Right atrium auricular region (tissue), 2 donors: ENCODE data around the gene NVL. TPM values are rescaled to one million over a fixed set of nuclear protein-coding genes. Genes with fewer than 3 reads are reported as not detected.
"Not testable (repeated sequence)": the region's sequence is repeated elsewhere in the genome, so short reads cannot be mapped to it uniquely, and the experiment has no call there.

Experiments
- DNase-seq: peaks from one replicate; pipeline ENCODE4 v3.0.0-alpha.2; 2019; ENCODE audit warnings: low spot score
- H3K27ac ChIP-seq, 2 donors: fragments of 200-600 bp; sonication (generic); 1 replicate in 1 of 2; 2 replicates in 1 of 2; pipeline ENCODE4 v1.5.1; 2016 to 2019
- H3K27me3 ChIP-seq, 2 donors: fragments of 200-600 bp; sonication (generic); one replicate each; pipeline versions ENCODE4 v1.5.1 to v1.6.0; 2017 to 2019
- H3K36me3 ChIP-seq: fragments of 200-600 bp; sonication (generic); one replicate; pipeline ENCODE4 v1.5.1; 2016
- H3K4me1 ChIP-seq, 2 donors: fragments of 200-600 bp; sonication (generic); one replicate each; pipeline versions ENCODE4 v1.5.1 to v1.6.0; 2017 to 2019
- H3K4me3 ChIP-seq, 2 donors: fragments of 200-600 bp; sonication (generic); 1 replicate in 1 of 2; 2 replicates in 1 of 2; pipeline ENCODE4 v1.5.1; 2017 to 2019; ENCODE audit warnings: mild to moderate bottlenecking in 1 of 2, moderate library complexity in 1 of 2
- H3K9me3 ChIP-seq, 2 donors: fragments of 200-600 bp; sonication (generic); one replicate each; pipeline ENCODE4 v1.5.1; 2019
- total RNA-seq, 2 donors: library from RNA; depleted of rRNA; stranded (reverse); fragments of >200 nt; gene quantifications; one replicate each; pipeline ENCODE4 v1.1.0, GENCODE V29; 2016
- TF ChIP-seq, protein P1 (sequence below), 2 donors: fragments of 200-600 bp; sonication (generic); IDR thresholded peaks; one replicate each; pipeline ENCODE4 v1.5.1; 2019; ENCODE audit warnings: antibody characterized with exemption in 2 of 2

The NVL gene
- total RNA-seq, 2 donors from 2014 or later = 7.5 to 8.3 TPM

GRCh38 chr1:224312025-224312424, 17.9 kb downstream of the NVL start:
- Histone ChIP-seq H3K4me3 (no peak overlapping the region), H3K36me3 (peaks cover 57% of the 10 kb centered on the region), H3K4me1 (no peaks in the 10 kb centered on the region), H3K9me3 (no peaks in the 10 kb centered on the region), H3K27me3 (no peaks in the 10 kb centered on the region), H3K27ac (no peak overlapping the region)
- DNase-seq = no peak
- TF ChIP-seq, protein P1, sequence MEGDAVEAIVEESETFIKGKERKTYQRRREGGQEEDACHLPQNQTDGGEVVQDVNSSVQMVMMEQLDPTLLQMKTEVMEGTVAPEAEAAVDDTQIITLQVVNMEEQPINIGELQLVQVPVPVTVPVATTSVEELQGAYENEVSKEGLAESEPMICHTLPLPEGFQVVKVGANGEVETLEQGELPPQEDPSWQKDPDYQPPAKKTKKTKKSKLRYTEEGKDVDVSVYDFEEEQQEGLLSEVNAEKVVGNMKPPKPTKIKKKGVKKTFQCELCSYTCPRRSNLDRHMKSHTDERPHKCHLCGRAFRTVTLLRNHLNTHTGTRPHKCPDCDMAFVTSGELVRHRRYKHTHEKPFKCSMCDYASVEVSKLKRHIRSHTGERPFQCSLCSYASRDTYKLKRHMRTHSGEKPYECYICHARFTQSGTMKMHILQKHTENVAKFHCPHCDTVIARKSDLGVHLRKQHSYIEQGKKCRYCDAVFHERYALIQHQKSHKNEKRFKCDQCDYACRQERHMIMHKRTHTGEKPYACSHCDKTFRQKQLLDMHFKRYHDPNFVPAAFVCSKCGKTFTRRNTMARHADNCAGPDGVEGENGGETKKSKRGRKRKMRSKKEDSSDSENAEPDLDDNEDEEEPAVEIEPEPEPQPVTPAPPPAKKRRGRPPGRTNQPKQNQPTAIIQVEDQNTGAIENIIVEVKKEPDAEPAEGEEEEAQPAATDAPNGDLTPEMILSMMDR (IDR thresholded peaks at IDR 0.05) = no peak

- not testable (repeated sequence) for H3K27me3 ChIP-seq, H3K9me3 ChIP-seq, H3K4me1 ChIP-seq, DNase-seq, H3K27ac ChIP-seq, H3K4me3 ChIP-seq
- H3K36me3 ChIP-seq = peaks cover 63% of the 10 kb centered on the region
These were observed 18.5 kb downstream of the NVL start for GRCh38 chr1:224311503-224311902.

GRCh38 chr1:224308064-224308463, 21.9 kb downstream of the NVL start:
- H3K27me3 ChIP-seq = no peaks in the 10 kb centered on the region
- no peak overlapping the region for H3K27ac ChIP-seq
- no peaks in the 10 kb centered on the region for H3K4me1 ChIP-seq
- TF ChIP-seq, protein P1 (IDR thresholded peaks at IDR 0.05) = no peak
- no peaks in the 10 kb centered on the region for H3K9me3 ChIP-seq
- DNase-seq = no peak
- H3K4me3 ChIP-seq = no peak overlapping the region
- H3K36me3 ChIP-seq = peaks cover 79% of the 10 kb centered on the region

DNA sequence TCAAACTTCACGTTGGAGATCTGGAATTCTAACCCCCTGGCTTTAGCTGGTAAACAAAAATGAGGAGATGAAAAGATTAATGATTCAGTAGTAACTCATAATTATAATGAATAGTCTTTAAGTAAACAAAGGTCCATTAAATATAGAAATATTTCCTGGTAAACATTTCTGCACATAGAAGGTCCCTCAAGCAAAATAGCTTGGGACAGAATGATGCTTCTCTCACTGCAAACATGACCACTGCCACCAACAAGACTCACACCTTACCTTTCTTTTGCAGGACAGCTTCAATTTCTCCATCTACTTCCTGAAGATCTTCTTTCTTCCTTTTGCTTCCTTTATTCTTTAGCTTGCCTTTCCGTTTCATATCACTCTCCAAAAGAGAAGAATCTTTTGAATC, 25.2 kb downstream of the NVL start:
- Histone ChIP-seq H3K4me3 (no peak overlapping the region), H3K27ac (no peak overlapping the region), H3K36me3 (peaks cover 80% of the 10 kb centered on the region), H3K9me3 (no peaks in the 10 kb centered on the region), H3K27me3 (no peaks in the 10 kb centered on the region), H3K4me1 (no peaks in the 10 kb centered on the region)
- no peak for DNase-seq
- TF ChIP-seq, protein P1 (IDR thresholded peaks at IDR 0.05) = no peak

DNA sequence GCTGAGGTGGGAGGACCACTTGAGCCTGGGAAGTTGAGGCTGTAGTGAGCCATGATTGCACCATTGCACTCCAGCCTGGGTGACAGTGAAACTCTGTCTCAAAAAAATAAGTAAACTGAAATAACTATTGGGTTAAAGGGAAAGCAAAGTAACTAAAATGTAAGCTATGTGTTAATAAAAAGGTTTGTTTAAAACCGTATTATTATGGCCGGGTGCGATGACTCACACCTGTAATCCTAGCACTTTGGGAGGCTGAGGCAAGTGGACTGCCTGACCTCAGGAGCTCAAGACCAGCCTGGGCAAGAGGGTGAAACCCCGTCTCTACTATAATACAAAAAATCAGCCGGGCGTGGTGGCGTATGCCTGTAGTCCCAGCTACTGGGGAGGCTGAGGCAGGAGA, 27.0 kb downstream of the NVL start:
- Histone ChIP-seq H3K36me3 (peaks cover 88% of the 10 kb centered on the region), H3K27me3 (no peaks in the 10 kb centered on the region), H3K4me3 (no peak overlapping the region), H3K27ac (no peak overlapping the region), H3K4me1 (no peaks in the 10 kb centered on the region), H3K9me3 (no peaks in the 10 kb centered on the region)
- DNase-seq = no peak
- TF ChIP-seq, protein P1 (IDR thresholded peaks at IDR 0.05) = no peak

- Histone ChIP-seq H3K4me1 (no peaks in the 10 kb centered on the region), H3K36me3 (peaks cover 76% of the 10 kb centered on the region)
- TF ChIP-seq, protein P1 (IDR thresholded peaks at IDR 0.05) = no peak
These were observed 28.6 kb downstream of the NVL start for GRCh38 chr1:224301391-224301790.

More at GRCh38 chr1:224301391-224301790, 28.6 kb downstream of the NVL start:
- Histone ChIP-seq H3K27ac (no peak overlapping the region), H3K4me3 (no peak overlapping the region), H3K27me3 (no peaks in the 10 kb centered on the region), H3K9me3 (no peaks in the 10 kb centered on the region)
- no peak for DNase-seq
